Breast epithelium (tissue), 3 donors: ENCODE data around the gene ADAMTS19.

Source experiments
- CTCF ChIP-seq, 3 donors: fragments of 450-650 bp; IDR thresholded peaks; one replicate each; pipeline ENCODE4 v1.5.1; 2016 to 2017; ENCODE audit warnings: antibody characterized with exemption in 3 of 3, mild to moderate bottlenecking in 3 of 3, moderate library complexity in 3 of 3
- POLR2A ChIP-seq: fragments of 450-650 bp; IDR thresholded peaks from one replicate; pipeline ENCODE4 v1.6.1; 2016; ENCODE audit warnings: antibody characterized with exemption, mild to moderate bottlenecking, moderate library complexity

- no peak for TF ChIP-seq CTCF (IDR thresholded peaks at IDR 0.05)
- TF ChIP-seq POLR2A, result no peak
Measured at GRCh38 chr5:129507527-129507926, 47.4 kb downstream of the ADAMTS19 start.
